ENCODE results near the gene DNAH6.

DNA sequence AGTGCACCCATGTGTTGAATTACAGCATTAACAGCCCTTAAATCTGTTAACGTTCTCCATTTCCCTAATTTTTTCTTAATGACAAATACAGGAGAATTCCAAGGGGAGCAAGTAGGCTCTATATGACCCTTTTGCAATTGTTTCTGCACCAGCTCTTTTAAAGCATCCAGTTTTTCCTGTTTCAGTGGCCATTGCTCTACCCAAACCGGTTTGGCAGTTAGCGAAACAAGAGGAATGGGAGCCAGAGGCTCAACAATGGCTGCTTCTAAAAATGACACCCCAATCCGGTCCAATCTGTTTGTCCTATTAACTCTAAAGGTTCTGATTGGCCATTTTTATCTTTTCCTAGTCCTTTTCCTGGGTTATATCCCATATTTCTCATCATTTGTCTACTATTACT, 42.1 kb upstream of the DNAH6 start:
- TF ChIP-seq CTCF (conservative IDR thresholded peaks at IDR 0.05 in 1 of 2, IDR thresholded peaks at IDR 0.05 in 1 of 2; ENCODE audit: extremely low read depth in 1 of 2, insufficient read depth in 1 of 2, low read depth in 1 of 2, low read length in 2 of 2) (no peak), EZH2 (IDR thresholded peaks at IDR 0.05; ENCODE audit: borderline replicate concordance, low read length) (no peak)

Measured in mammary epithelial cell (primary cell).